Mesodermal cell (in vitro differentiated cells): ENCODE results near the gene BHLHA15.

Experiments
- H3K27ac ChIP-seq: 2 replicates; pipeline ENCODE4 v1.7.0; 2013; ENCODE audit warnings: mild to moderate bottlenecking, low read depth, low read length, moderate library complexity; ENCODE audit not compliant: severe bottlenecking
- H3K36me3 ChIP-seq: 2 replicates; pipeline ENCODE4 v1.7.1; 2013; ENCODE audit warnings: mild to moderate bottlenecking, low read length, moderate library complexity; ENCODE audit not compliant: control insufficient read depth, insufficient read depth
- H3K4me1 ChIP-seq: one replicate; pipeline ENCODE4 v1.7.1; 2013; ENCODE audit warnings: mild to moderate bottlenecking, low read length; ENCODE audit not compliant: insufficient read depth, control insufficient read depth, poor library complexity, severe bottlenecking
- H3K4me3 ChIP-seq: 2 replicates; pipeline ENCODE4 v1.7.0; 2013; ENCODE audit warnings: low read length, control low read depth, mild to moderate bottlenecking; ENCODE audit not compliant: insufficient read depth, poor library complexity, severe bottlenecking; ENCODE audit errors: extremely low read depth
- H3K9me3 ChIP-seq: 2 replicates; pipeline ENCODE4 v1.7.1; 2013; ENCODE audit warnings: mild to moderate bottlenecking, low read length, moderate library complexity; ENCODE audit not compliant: control insufficient read depth
- WGBS, 2 experiments: methylation state at CpG; one replicate each; pipeline ENCODE4 v1.1.5; 2013; ENCODE audit warnings: missing lambda C conversion rate in 2 of 2; ENCODE audit not compliant: insufficient coverage in 2 of 2; 5-methylcytosine and 5-hydroxymethylcytosine counted together

The BHLHA15 gene

GRCh38 chr7:98229991-98230745, 18.9 kb downstream of the BHLHA15 start:
- WGBS, 2 experiments: 83 to 88% methylated on average over 12 of the region's 17 CpGs
- Histone ChIP-seq H3K4me1 (no peaks in the 10 kb centered on the region), H3K36me3 (no peaks in the 10 kb centered on the region), H3K4me3 (no peak overlapping the region), H3K9me3 (no peaks in the 10 kb centered on the region), H3K27ac (no peak overlapping the region)

GRCh38 chr7:98230746-98231471, 19.7 kb downstream of the BHLHA15 start:
- WGBS, 2 experiments: 95 to 96% methylated on average over 27 of the region's 30 CpGs

GRCh38 chr7:98231493-98232262, 20.4 kb downstream of the BHLHA15 start:
- H3K4me1 ChIP-seq: no peaks in the 10 kb centered on the region
- no peak overlapping the region for H3K4me3 ChIP-seq
- 95 to 96% methylated on average over 15 to 23 of the region's 25 CpGs for WGBS, 2 experiments
- no peaks in the 10 kb centered on the region for H3K36me3 ChIP-seq
- H3K27ac ChIP-seq: no peak overlapping the region
- no peaks in the 10 kb centered on the region for H3K9me3 ChIP-seq

More at GRCh38 chr7:98230746-98231471, 19.7 kb downstream of the BHLHA15 start:
- Histone ChIP-seq H3K4me1 (no peaks in the 10 kb centered on the region), H3K27ac (no peak overlapping the region), H3K9me3 (no peaks in the 10 kb centered on the region), H3K36me3 (no peaks in the 10 kb centered on the region), H3K4me3 (no peak overlapping the region)

- Histone ChIP-seq H3K9me3 (no peaks in the 10 kb centered on the region), H3K27ac (no peak overlapping the region), H3K4me3 (no peak overlapping the region), H3K4me1 (no peaks in the 10 kb centered on the region), H3K36me3 (no peaks in the 10 kb centered on the region)
- WGBS, 2 experiments: 86 to 96% methylated on average over 4 to 5 of the region's 8 CpGs
Observed at GRCh38 chr7:98232263-98232585, 21.0 kb downstream of the BHLHA15 start.

GRCh38 chr7:98232799-98233198, 21.6 kb downstream of the BHLHA15 start:
- Histone ChIP-seq H3K4me3 (no peak overlapping the region), H3K36me3 (no peaks in the 10 kb centered on the region), H3K9me3 (no peaks in the 10 kb centered on the region), H3K27ac (no peak overlapping the region), H3K4me1 (no peaks in the 10 kb centered on the region)
- 88 to 94% methylated on average over 13 to 16 of the region's 16 CpGs for WGBS, 2 experiments

GRCh38 chr7:98233219-98234070, 22.2 kb downstream of the BHLHA15 start:
- Histone ChIP-seq H3K36me3 (peaks cover 5% of the 10 kb centered on the region), H3K4me3 (no peak overlapping the region), H3K27ac (no peak overlapping the region), H3K4me1 (no peaks in the 10 kb centered on the region), H3K9me3 (no peaks in the 10 kb centered on the region)
- 92 to 94% methylated on average over 19 to 30 of the region's 32 CpGs for WGBS, 2 experiments

- no peak overlapping the region for H3K4me3 ChIP-seq
- 92 to 95% methylated on average over 8 to 10 of the region's 10 CpGs for WGBS, 2 experiments
Observed at GRCh38 chr7:98234429-98235147, 23.3 kb downstream of the BHLHA15 start.

GRCh38 chr7:98235901-98236300, 24.7 kb downstream of the BHLHA15 start:
- Histone ChIP-seq H3K27ac (no peak overlapping the region), H3K4me3 (no peak overlapping the region), H3K9me3 (no peaks in the 10 kb centered on the region), H3K4me1 (no peaks in the 10 kb centered on the region), H3K36me3 (peaks cover 24% of the 10 kb centered on the region)
- WGBS, 2 experiments: 92 to 96% methylated on average over 11 of the region's 11 CpGs

More at GRCh38 chr7:98234429-98235147, 23.3 kb downstream of the BHLHA15 start:
- Histone ChIP-seq H3K27ac (no peak overlapping the region), H3K36me3 (peaks cover 14% of the 10 kb centered on the region), H3K9me3 (no peaks in the 10 kb centered on the region), H3K4me1 (no peaks in the 10 kb centered on the region)

- H3K36me3 ChIP-seq: peaks cover 24% of the 10 kb centered on the region
- H3K4me3 ChIP-seq: no peak overlapping the region
- H3K4me1 ChIP-seq: no peaks in the 10 kb centered on the region
- H3K27ac ChIP-seq: no peak overlapping the region
- 95% methylated on average over 15 to 25 of the region's 25 CpGs for WGBS, 2 experiments
- no peaks in the 10 kb centered on the region for H3K9me3 ChIP-seq
Observed at GRCh38 chr7:98236355-98237185, 25.3 kb downstream of the BHLHA15 start.
